22Rv1 (cell line): ENCODE data around the gene SIAE.

ENCODE experiments used
- CTCF ChIP-seq: fragments of 450-650 bp; IDR thresholded peaks from 2 replicates; pipeline ENCODE4 v1.5.1; 2017; ENCODE audit warnings: mild to moderate bottlenecking
- ZFX ChIP-seq: fragments of 450-650 bp; IDR thresholded peaks from 2 replicates; pipeline ENCODE4 v1.6.1; 2017; ENCODE audit warnings: antibody characterized with exemption, borderline replicate concordance

GRCh38 chr11:124640666-124641065, 32.9 kb downstream of the SIAE start:
- no peak for TF ChIP-seq CTCF
- no peak for TF ChIP-seq ZFX
